ENCODE measurements around the gene PIBF1. TPM values are rescaled to one million over a fixed set of nuclear protein-coding genes. Genes with fewer than 3 reads are reported as not detected.
"Not testable (repeated sequence)": the region's sequence is repeated elsewhere in the genome, so short reads cannot be mapped to it uniquely, and the experiment has no call there.

Gene PIBF1
- total and polyA plus RNA-seq, 11 donors: 7.6 to 24.1 (median 12.8) TPM

GRCh38 chr13:72896869-72897268 lies 114.9 kb downstream of the PIBF1 start:
- no peak overlapping the region for H3K27ac ChIP-seq
- 97 to 99% (median 98%) methylated on average over 4 of the region's 4 CpGs for WGBS, 4 donors
- ATAC-seq: no peak
- intact Hi-C loops (cut with DNase I): no loop called here
- H3K4me1 ChIP-seq: peaks cover 0 to 4% (median 0%) of the 10 kb centered on the region in 12 donors
- H3K36me3 ChIP-seq: peaks cover 0 to 26% (median 8%) of the 10 kb centered on the region in 9 donors
- TF ChIP-seq CTCF (IDR thresholded peaks at IDR 0.05) (no peak), POLR2A (IDR thresholded peaks at IDR 0.05) (no peak)
- no peaks in the 10 kb centered on the region for H3K27me3 ChIP-seq
- no peak overlapping the region for H3K4me3 ChIP-seq
- peaks cover 0 to 7% (median 0%) of the 10 kb centered on the region in 12 donors for H3K9me3 ChIP-seq
- no peak for DNase-seq

- H3K27ac ChIP-seq; H3K4me3 ChIP-seq; intact Hi-C loops (cut with DNase I); H3K27me3 ChIP-seq; DNase-seq; H3K4me1 ChIP-seq; ATAC-seq; H3K9me3 ChIP-seq: not testable (repeated sequence)
- H3K36me3 ChIP-seq: peaks cover 0 to 15% (median 2%) of the 10 kb centered on the region in 9 donors
- WGBS, 4 donors: 81 to 90% (median 88%) methylated on average over 7 of the region's 7 CpGs
Measured at GRCh38 chr13:72901546-72901945, 119.6 kb downstream of the PIBF1 start.

- WGBS, 4 donors: 84 to 91% (median 88%) methylated on average over 4 of the region's 4 CpGs
- Histone ChIP-seq H3K9me3 (no peaks in the 10 kb centered on the region), H3K36me3 (peaks cover 0 to 64% (median 32%) of the 10 kb centered on the region in 9 donors), H3K4me1 (no peaks in the 10 kb centered on the region), H3K4me3 (no peak overlapping the region), H3K27me3 (no peaks in the 10 kb centered on the region), H3K27ac (no peak overlapping the region)
- DNase-seq: no peak
- no peak for ATAC-seq
- intact Hi-C loops (cut with DNase I): no loop called here
- TF ChIP-seq CTCF (IDR thresholded peaks at IDR 0.05) (no peak), POLR2A (IDR thresholded peaks at IDR 0.05) (no peak)
Measured at GRCh38 chr13:72908416-72908815, 126.5 kb downstream of the PIBF1 start.

- ATAC-seq: no peak
- Histone ChIP-seq H3K27me3 (no peaks in the 10 kb centered on the region), H3K4me3 (no peak overlapping the region), H3K9me3 (no peaks in the 10 kb centered on the region), H3K36me3 (peaks cover 0 to 79% (median 35%) of the 10 kb centered on the region in 9 donors), H3K27ac (no peak overlapping the region), H3K4me1 (no peaks in the 10 kb centered on the region)
- DNase-seq: no peak
- WGBS, 4 donors: 94 to 98% (median 95%) methylated on average over 1 of the region's 1 CpG
- TF ChIP-seq CTCF (IDR thresholded peaks at IDR 0.05) (no peak), POLR2A (IDR thresholded peaks at IDR 0.05) (no peak)
- intact Hi-C loops (cut with DNase I): no loop called here
Measured at GRCh38 chr13:72911981-72912380, 130.0 kb downstream of the PIBF1 start.

- Histone ChIP-seq H3K36me3 (peaks cover 0 to 64% (median 24%) of the 10 kb centered on the region in 9 donors), H3K27me3 (no peaks in the 10 kb centered on the region), H3K9me3 (peaks cover 0 to 4% (median 0%) of the 10 kb centered on the region in 12 donors), H3K27ac (peak overlapping the region in 11 of 12 donors; percentile 44 to 79 (median 61)), H3K4me3 (no peak overlapping the region), H3K4me1 (peaks cover 0 to 8% (median 0%) of the 10 kb centered on the region in 12 donors)
- no peak for TF ChIP-seq POLR2A (IDR thresholded peaks at IDR 0.05)
- no peak for TF ChIP-seq CTCF (IDR thresholded peaks at IDR 0.05)
- ATAC-seq: peak; percentile 94 to 99 (median 96)
- intact Hi-C loops (cut with DNase I): no loop called here
- WGBS, 4 donors: 39 to 55% (median 44%) methylated on average over 2 of the region's 2 CpGs
- DNase-seq: peak in 4 of 5 donors; percentile 40 to 70 (median 52)
Measured at GRCh38 chr13:72920097-72920496, 138.2 kb downstream of the PIBF1 start.

Data from heart left ventricle (tissue), 16 donors.